ENCODE data around the gene WASF3.

- no peak for TF ChIP-seq GATA2 (IDR thresholded peaks at IDR 0.05; ENCODE audit: low read depth, low read length)
- TF ChIP-seq GATA3 (IDR thresholded peaks at IDR 0.05; ENCODE audit: low read depth, low read length) = no peak
These were observed 123.6 kb downstream of the WASF3 start for GRCh38 chr13:26681036-26681435.
